Liver (tissue), 9 donors: ENCODE results near the gene ETS2. TPM values are rescaled to one million over a fixed set of nuclear protein-coding genes. Genes with fewer than 3 reads are reported as not detected.

Experiments used
- DNase-seq: peaks from one replicate; pipeline ENCODE4 v3.0.0-alpha.2; 2017; ENCODE audit warnings: low spot score
- H3K27ac ChIP-seq, 2 donors: one replicate each; pipeline ENCODE4 v1.7.0; 2013; ENCODE audit warnings: inconsistent platforms in 2 of 2, low read length in 2 of 2, control low read depth in 1 of 2, low read depth in 1 of 2, mild to moderate bottlenecking in 1 of 2
- H3K27me3 ChIP-seq, 4 donors: one replicate each; pipeline versions ENCODE4 v1.6.1 to v1.7.0; 2013; ENCODE audit warnings: low read length in 3 of 4, inconsistent platforms in 1 of 4, mild to moderate bottlenecking in 1 of 4, moderate library complexity in 1 of 4; ENCODE audit not compliant: control insufficient read depth in 4 of 4, insufficient read depth in 4 of 4
- H3K36me3 ChIP-seq, 4 donors: one replicate each; pipeline versions ENCODE4 v1.6.1 to v1.7.0; 2013; ENCODE audit warnings: low read length in 3 of 4, mild to moderate bottlenecking in 3 of 4, low read depth in 1 of 4, moderate library complexity in 1 of 4; ENCODE audit not compliant: control insufficient read depth in 4 of 4, insufficient read depth in 3 of 4
- H3K4me1 ChIP-seq, 4 donors: one replicate each; pipeline versions ENCODE4 v1.6.1 to v1.7.0; 2013; ENCODE audit warnings: low read length in 3 of 4, mild to moderate bottlenecking in 3 of 4, moderate library complexity in 1 of 4; ENCODE audit not compliant: control insufficient read depth in 4 of 4, insufficient read depth in 4 of 4
- H3K4me3 ChIP-seq, 3 donors: one replicate each; pipeline versions ENCODE4 v1.6.1 to v1.7.0; 2013; ENCODE audit warnings: low read length in 3 of 3, control low read depth in 1 of 3, low read depth in 1 of 3, mild to moderate bottlenecking in 1 of 3
- H3K9ac ChIP-seq, 2 donors: one replicate each; pipeline ENCODE4 v1.7.0; 2013; ENCODE audit warnings: low read length in 2 of 2, mild to moderate bottlenecking in 2 of 2, moderate library complexity in 2 of 2, control low read depth in 1 of 2, low read depth in 1 of 2
- H3K9me3 ChIP-seq, 4 donors: one replicate each; pipeline versions ENCODE4 v1.6.1 to v1.7.0; 2013; ENCODE audit warnings: low read length in 3 of 4; ENCODE audit not compliant: control insufficient read depth in 4 of 4
- CTCF ChIP-seq: fragments of 150-350 bp; IDR thresholded peaks from 2 replicates; pipeline ENCODE4 v1.5.1; 2017; ENCODE audit warnings: improper control_type of control experiment, low read depth, low read length; ENCODE audit not compliant: missing input control
- EGR1 ChIP-seq, 2 donors: IDR thresholded peaks; 2 replicates each; pipeline ENCODE4 v1.6.1; 2016 to 2018; ENCODE audit warnings: antibody characterized with exemption in 2 of 2, low read depth in 2 of 2
- FOXA1 ChIP-seq: IDR thresholded peaks from 2 replicates; pipeline ENCODE4 v1.6.1; 2016; ENCODE audit warnings: antibody characterized with exemption
- FOXA2 ChIP-seq: IDR thresholded peaks from 2 replicates; pipeline ENCODE4 v1.6.1; 2016; ENCODE audit warnings: antibody characterized with exemption
- GABPA ChIP-seq, 2 donors: IDR thresholded peaks in 1 of 2; conservative IDR thresholded peaks in 1 of 2; 2 replicates each; pipeline ENCODE4 v1.6.1; 2016; ENCODE audit warnings: antibody characterized with exemption in 2 of 2, mild to moderate bottlenecking in 1 of 2, moderate library complexity in 1 of 2
- HNF4A ChIP-seq, 2 donors: conservative IDR thresholded peaks; 2 replicates each; pipeline ENCODE4 v1.6.1; 2016; ENCODE audit warnings: antibody characterized with exemption in 2 of 2, mild to moderate bottlenecking in 2 of 2
- HNF4G ChIP-seq: IDR thresholded peaks from 2 replicates; pipeline ENCODE4 v1.6.1; 2016; ENCODE audit warnings: antibody characterized with exemption
- JUND ChIP-seq, 2 donors: IDR thresholded peaks; 2 replicates each; pipeline ENCODE4 v1.6.1; 2016; ENCODE audit warnings: antibody characterized with exemption in 2 of 2
- MAX ChIP-seq: IDR thresholded peaks from 2 replicates; pipeline ENCODE4 v1.6.1; 2016; ENCODE audit warnings: antibody characterized with exemption
- NR2F2 ChIP-seq: IDR thresholded peaks from 2 replicates; pipeline ENCODE4 v1.6.1; 2016; ENCODE audit warnings: antibody characterized with exemption
- RAD21 ChIP-seq, 2 donors: IDR thresholded peaks; 2 replicates each; pipeline ENCODE4 v1.6.1; 2016; ENCODE audit warnings: antibody characterized with exemption in 2 of 2, mild to moderate bottlenecking in 2 of 2
- REST ChIP-seq: IDR thresholded peaks from 2 replicates; pipeline ENCODE4 v1.6.1; 2016; ENCODE audit warnings: antibody characterized with exemption, mild to moderate bottlenecking
- RXRA ChIP-seq, 2 donors: IDR thresholded peaks; 2 replicates each; pipeline ENCODE4 v1.6.1; 2017 to 2018; ENCODE audit warnings: antibody characterized with exemption in 2 of 2, mild to moderate bottlenecking in 1 of 2
- SP1 ChIP-seq: IDR thresholded peaks from 2 replicates; pipeline ENCODE4 v1.6.1; 2018; ENCODE audit warnings: antibody characterized with exemption, mild to moderate bottlenecking
- TAF1 ChIP-seq: conservative IDR thresholded peaks from 2 replicates; pipeline ENCODE4 v1.6.1; 2016; ENCODE audit warnings: antibody characterized with exemption, mild to moderate bottlenecking
- YY1 ChIP-seq: IDR thresholded peaks from 2 replicates; pipeline ENCODE4 v1.6.1; 2016; ENCODE audit warnings: antibody characterized with exemption, mild to moderate bottlenecking
- ZBTB33 ChIP-seq: IDR thresholded peaks from 2 replicates; pipeline ENCODE4 v1.6.1; 2016; ENCODE audit warnings: antibody characterized with exemption
- WGBS: extraction: QIAGEN DNeasy Blood & Tissue Kit; methylation state at CpG from one replicate; pipeline ENCODE4 v1.1.7; 2013; 5-methylcytosine and 5-hydroxymethylcytosine counted together
- polyA plus RNA-seq, 2 donors: library from polyadenylated mRNA; stranded (reverse) in 1 of 2; unstranded in 1 of 2; fragments of 200-250 nt in 1 of 2; fragments of >200 nt in 1 of 2; fragmentation: Nextera tagmentation in 1 of 2; extraction: Ambion mirVana in 1 of 2; gene quantifications; one replicate each; pipeline versions ENCODE4 v1.2.1 to v1.2.3, GENCODE V29; 2013 to 2015
- total RNA-seq, 2 donors: library from RNA; depleted of rRNA; stranded (reverse); fragments of >200 nt; gene quantifications; one replicate each; pipeline ENCODE4 v1.2.3, GENCODE V29; 2014
- TF ChIP-seq, protein P1 (sequence below): IDR thresholded peaks from 2 replicates; pipeline ENCODE4 v1.6.1; 2016; ENCODE audit warnings: antibody characterized with exemption
- donor health status: healthy.
- donor health status: healthy.
- donor health status: healthy.
- donor health status: healthy.
- donor health status: healthy.

ETS2 gene
- total and polyA plus RNA-seq, 4 donors, result 20.2 to 90.7 (median 41.8) TPM

DNA sequence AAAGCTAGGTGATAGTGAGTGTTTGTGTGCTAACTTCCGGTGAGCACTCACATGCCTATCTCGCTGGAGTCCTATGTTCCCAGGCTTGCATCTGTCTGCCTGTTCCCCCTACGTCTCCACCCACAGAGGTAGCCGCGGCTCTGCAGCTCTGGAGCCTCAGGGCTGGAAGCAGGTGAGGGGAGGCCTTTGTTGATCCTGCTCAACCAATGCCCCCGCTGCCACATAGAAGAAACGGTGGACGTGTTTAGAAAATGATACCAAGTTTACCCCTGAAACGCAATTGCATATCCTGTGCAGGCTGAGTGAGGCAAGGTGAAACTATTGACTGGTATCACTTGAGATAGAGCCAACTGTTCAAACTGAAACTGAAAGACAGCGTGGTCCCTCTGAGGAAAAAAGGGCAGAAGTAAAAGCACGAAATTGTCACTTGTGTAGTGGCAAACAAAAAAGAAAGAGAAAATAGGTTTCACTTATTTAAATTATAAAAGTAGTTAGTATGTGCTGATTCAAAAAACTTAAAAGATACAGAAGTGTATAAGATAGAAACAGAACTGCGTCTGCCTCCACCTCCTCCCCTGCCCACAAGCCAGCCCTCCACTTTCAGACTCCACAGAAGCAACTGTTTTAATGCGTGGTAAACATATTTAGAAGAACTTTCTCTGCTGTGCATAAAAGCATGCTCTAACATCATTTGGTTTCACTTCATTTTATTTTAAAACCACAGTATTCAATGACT, 38.6 kb upstream of the ETS2 start:
- H3K36me3 ChIP-seq, result no peaks in the 10 kb centered on the region
- TF ChIP-seq HNF4A (conservative IDR thresholded peaks at IDR 0.05), result peak in 1 of 2 donors; percentile 41
- no peak for TF ChIP-seq CTCF
- peak in 1 of 2 donors; percentile 52 for TF ChIP-seq RAD21 (IDR thresholded peaks at IDR 0.05)
- no peak for TF ChIP-seq FOXA1
- no peak for TF ChIP-seq NR2F2
- TF ChIP-seq RXRA (IDR thresholded peaks at IDR 0.05), result peak; percentile 27 to 40
- no peak for TF ChIP-seq MAX
- TF ChIP-seq, protein P1, sequence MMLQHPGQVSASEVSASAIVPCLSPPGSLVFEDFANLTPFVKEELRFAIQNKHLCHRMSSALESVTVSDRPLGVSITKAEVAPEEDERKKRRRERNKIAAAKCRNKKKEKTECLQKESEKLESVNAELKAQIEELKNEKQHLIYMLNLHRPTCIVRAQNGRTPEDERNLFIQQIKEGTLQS, result peak; percentile 47
- TF ChIP-seq EGR1 (IDR thresholded peaks at IDR 0.05; ENCODE audit: low read depth in 2 of 2), result no peak
- TF ChIP-seq FOXA2, result no peak
- TF ChIP-seq JUND (IDR thresholded peaks at IDR 0.05), result peak in 1 of 2 donors; percentile 26
- peak; percentile 74 for TF ChIP-seq REST
- peak; percentile 56 for TF ChIP-seq SP1
- peak; percentile 39 for TF ChIP-seq YY1
- no peak for TF ChIP-seq HNF4G
- TF ChIP-seq TAF1, result no peak
- no peak for TF ChIP-seq ZBTB33
- peak in 1 of 2 donors; percentile 27 for TF ChIP-seq GABPA (IDR thresholded peaks at IDR 0.05 in 1 of 2, conservative IDR thresholded peaks at IDR 0.05 in 1 of 2)
- no peaks in the 10 kb centered on the region for H3K9me3 ChIP-seq
- peaks cover 0 to 4% (median 0%) of the 10 kb centered on the region in 4 donors for H3K4me1 ChIP-seq
- H3K27ac ChIP-seq, result peak overlapping the region; percentile 98 to 99
- H3K9ac ChIP-seq, result peak overlapping the region; percentile 66 to 96
- WGBS, result 9% methylated on average over 13 of the region's 13 CpGs
- H3K27me3 ChIP-seq, result no peaks in the 10 kb centered on the region
- peak overlapping the region; percentile 37 to 61 (median 37) for H3K4me3 ChIP-seq
- no peak for DNase-seq
